DND-41 (cell line): Measurements from ENCODE around the gene TREX2.
A peak's percentile ranks its signal among the peaks of the same experiment; 100 is the strongest.

Experiments
- ATAC-seq: fragments of 200-7000 bp; cut with Tn5 transposase; 3 replicates; pipeline ENCODE4 v1.9.1; 2021; ENCODE audit warnings: low read depth; ENCODE audit not compliant: insufficient read depth
- DNase-seq: peaks from one replicate; pipeline ENCODE4 v3.0.0-alpha.2; 2020
- H2AFZ ChIP-seq: 2 replicates; pipeline ENCODE4 v1.6.0; 2012; ENCODE audit warnings: low read depth, low read length
- H3K27ac ChIP-seq: 2 replicates; pipeline ENCODE4 v1.5.1; 2012; ENCODE audit warnings: low read length, inconsistent platforms
- H3K27me3 ChIP-seq: fragments of 200-600 bp; sonication (generic); 2 replicates; pipeline ENCODE4 v1.6.0; 2012; ENCODE audit warnings: low read length, mild to moderate bottlenecking, inconsistent platforms; ENCODE audit not compliant: insufficient read depth, poor library complexity
- H3K36me3 ChIP-seq: 2 replicates; pipeline ENCODE4 v1.5.1; 2012; ENCODE audit warnings: low read length, inconsistent platforms; ENCODE audit not compliant: insufficient read depth
- H3K4me1 ChIP-seq: 2 replicates; pipeline ENCODE4 v1.5.1; 2012; ENCODE audit warnings: mild to moderate bottlenecking, low read length; ENCODE audit not compliant: insufficient read depth
- H3K4me2 ChIP-seq: 2 replicates; pipeline ENCODE4 v1.6.0; 2012; ENCODE audit warnings: mild to moderate bottlenecking, moderate library complexity, low read length, inconsistent platforms; ENCODE audit not compliant: insufficient read depth
- H3K4me3 ChIP-seq, 2 experiments: fragments of 200-600 bp in 1 of 2; shearing (Covaris generic) in 1 of 2; 2 replicates each; pipeline ENCODE4 v1.5.1; 2012 to 2016; ENCODE audit warnings: inconsistent platforms in 2 of 2, low read length in 2 of 2, mild to moderate bottlenecking in 2 of 2, low read depth in 1 of 2, moderate library complexity in 1 of 2
- H3K79me2 ChIP-seq: 2 replicates; pipeline ENCODE4 v1.6.0; 2012; ENCODE audit warnings: low read length, inconsistent platforms; ENCODE audit not compliant: insufficient read depth
- H3K9ac ChIP-seq: 2 replicates; pipeline ENCODE4 v1.6.0; 2012; ENCODE audit warnings: low read depth, mild to moderate bottlenecking, inconsistent platforms, low read length, moderate library complexity
- H3K9me3 ChIP-seq: 2 replicates; pipeline ENCODE4 v1.5.1; 2012; ENCODE audit warnings: low read length, moderate library complexity, mild to moderate bottlenecking, inconsistent platforms; ENCODE audit not compliant: insufficient read depth, severe bottlenecking
- H4K20me1 ChIP-seq: 2 replicates; pipeline ENCODE4 v1.6.0; 2012; ENCODE audit warnings: low read length; ENCODE audit not compliant: insufficient read depth
- EZH2 ChIP-seq: IDR thresholded peaks from 3 replicates; pipeline ENCODE4 v1.6.1; 2012; ENCODE audit warnings: borderline replicate concordance, low read depth, mild to moderate bottlenecking, moderate library complexity, low read length, inconsistent platforms; ENCODE audit not compliant: severe bottlenecking
- TF ChIP-seq, protein P1 (sequence below): IDR thresholded peaks from 2 replicates; pipeline ENCODE4 v1.5.1; 2012; ENCODE audit warnings: borderline replicate concordance, low read length, moderate library complexity, mild to moderate bottlenecking; ENCODE audit not compliant: poor library complexity, severe bottlenecking; ENCODE audit errors: extremely low read depth

The TREX2 gene, protein sequence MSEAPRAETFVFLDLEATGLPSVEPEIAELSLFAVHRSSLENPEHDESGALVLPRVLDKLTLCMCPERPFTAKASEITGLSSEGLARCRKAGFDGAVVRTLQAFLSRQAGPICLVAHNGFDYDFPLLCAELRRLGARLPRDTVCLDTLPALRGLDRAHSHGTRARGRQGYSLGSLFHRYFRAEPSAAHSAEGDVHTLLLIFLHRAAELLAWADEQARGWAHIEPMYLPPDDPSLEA

DNA sequence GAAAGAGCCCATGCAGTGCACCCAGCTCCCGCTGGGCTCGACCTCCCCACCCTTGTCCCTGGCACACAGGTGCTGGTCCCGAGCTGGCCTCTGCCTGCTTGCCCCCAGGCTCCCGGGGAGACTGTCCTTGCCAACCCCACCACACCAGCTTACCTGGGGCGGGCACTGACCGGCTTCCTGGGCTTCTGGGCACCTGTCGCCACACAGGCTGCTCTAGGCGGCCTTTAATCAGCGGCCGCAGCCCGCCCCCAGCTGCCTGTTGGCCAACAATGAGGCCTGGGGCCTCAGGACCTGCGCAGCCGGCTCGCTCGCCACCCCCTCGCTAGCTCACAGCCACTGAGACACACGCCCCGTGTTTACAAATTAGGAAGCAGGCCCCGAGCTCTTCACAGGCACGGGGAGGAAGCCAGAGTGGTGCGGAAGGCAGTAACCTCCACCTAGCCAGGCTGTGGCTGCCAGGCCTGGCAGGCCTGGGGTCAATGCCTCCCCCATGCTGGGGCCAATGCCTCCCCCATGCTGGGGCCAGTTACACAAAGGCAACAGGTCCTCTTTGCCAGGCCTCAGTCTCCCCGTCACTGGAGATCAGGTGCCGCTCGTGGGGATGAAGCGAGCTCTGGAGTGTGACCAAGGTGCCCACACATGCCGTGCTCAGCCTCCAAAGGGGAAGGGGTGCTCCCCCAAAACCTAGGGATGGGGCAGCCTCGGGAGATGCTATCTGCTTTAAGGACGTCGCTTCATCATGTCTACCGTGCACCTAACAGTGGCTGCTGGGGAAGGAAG is at the start of gene TREX2:
Gene TREX2, minus strand, starts transcription at position 201 of the 780 bp plus-strand sequence. CDS start 626 bp downstream, outside the sequence.
- DNase-seq: no peak
- H3K4me1 ChIP-seq: no peaks in the 10 kb centered on the region
- H3K27me3 ChIP-seq: no peaks in the 10 kb centered on the region
- TF ChIP-seq EZH2: no peak
- TF ChIP-seq, protein P1, sequence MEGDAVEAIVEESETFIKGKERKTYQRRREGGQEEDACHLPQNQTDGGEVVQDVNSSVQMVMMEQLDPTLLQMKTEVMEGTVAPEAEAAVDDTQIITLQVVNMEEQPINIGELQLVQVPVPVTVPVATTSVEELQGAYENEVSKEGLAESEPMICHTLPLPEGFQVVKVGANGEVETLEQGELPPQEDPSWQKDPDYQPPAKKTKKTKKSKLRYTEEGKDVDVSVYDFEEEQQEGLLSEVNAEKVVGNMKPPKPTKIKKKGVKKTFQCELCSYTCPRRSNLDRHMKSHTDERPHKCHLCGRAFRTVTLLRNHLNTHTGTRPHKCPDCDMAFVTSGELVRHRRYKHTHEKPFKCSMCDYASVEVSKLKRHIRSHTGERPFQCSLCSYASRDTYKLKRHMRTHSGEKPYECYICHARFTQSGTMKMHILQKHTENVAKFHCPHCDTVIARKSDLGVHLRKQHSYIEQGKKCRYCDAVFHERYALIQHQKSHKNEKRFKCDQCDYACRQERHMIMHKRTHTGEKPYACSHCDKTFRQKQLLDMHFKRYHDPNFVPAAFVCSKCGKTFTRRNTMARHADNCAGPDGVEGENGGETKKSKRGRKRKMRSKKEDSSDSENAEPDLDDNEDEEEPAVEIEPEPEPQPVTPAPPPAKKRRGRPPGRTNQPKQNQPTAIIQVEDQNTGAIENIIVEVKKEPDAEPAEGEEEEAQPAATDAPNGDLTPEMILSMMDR: no peak
- H3K9me3 ChIP-seq: no peaks in the 10 kb centered on the region
- no peak within 1 kb of the TSS for H3K4me2 ChIP-seq
- peaks cover 11% of the 10 kb centered on the region; the same call in 1 of the 2 replicates for H3K36me3 ChIP-seq
- no peak within 1 kb of the TSS for H3K9ac ChIP-seq
- H4K20me1 ChIP-seq: no peaks in the 10 kb centered on the region
- no peak within 1 kb of the TSS for H2AFZ ChIP-seq
- no peaks in the 10 kb centered on the region for H3K79me2 ChIP-seq
- ATAC-seq: 0 out of 3 replicates have a peak, but pooled peaks have one; percentile 6
- H3K27ac ChIP-seq: no peak within 1 kb of the TSS
- no peak within 1 kb of the TSS for H3K4me3 ChIP-seq

DNA sequence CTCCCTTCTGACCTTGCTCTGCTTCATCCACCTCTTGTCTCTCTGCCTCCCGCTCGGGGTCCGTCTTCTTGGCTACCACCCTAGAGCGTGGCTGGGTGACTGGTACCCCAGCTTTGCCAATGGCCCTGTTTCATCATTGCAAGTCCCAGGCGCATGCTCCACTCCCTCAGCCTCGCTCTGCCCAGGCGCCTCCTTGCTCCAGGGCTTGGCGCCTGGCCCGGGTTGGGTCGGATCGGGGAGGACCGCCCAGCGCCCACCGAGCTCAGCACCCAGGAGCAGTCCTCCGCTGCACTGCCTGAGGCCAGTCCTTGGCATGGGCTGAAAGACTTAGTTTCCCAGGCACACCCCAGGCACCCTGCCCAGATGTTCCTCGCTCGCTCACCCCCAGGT is 49.5 kb upstream of the TREX2 start:
- ATAC-seq (no peak), DNase-seq (no peak)
- Histone ChIP-seq H3K27ac (no peak overlapping the region), H3K9ac (no peak overlapping the region), H3K27me3 (no peaks in the 10 kb centered on the region), H3K4me3 (no peak overlapping the region), H3K9me3 (no peaks in the 10 kb centered on the region), H3K4me1 (no peaks in the 10 kb centered on the region), H3K36me3 (no peaks in the 10 kb centered on the region), H3K4me2 (no peak overlapping the region), H4K20me1 (no peaks in the 10 kb centered on the region), H3K79me2 (no peaks in the 10 kb centered on the region), H2AFZ (no peak overlapping the region)
- TF ChIP-seq, protein P1: no peak
- TF ChIP-seq EZH2: no peak

DNA sequence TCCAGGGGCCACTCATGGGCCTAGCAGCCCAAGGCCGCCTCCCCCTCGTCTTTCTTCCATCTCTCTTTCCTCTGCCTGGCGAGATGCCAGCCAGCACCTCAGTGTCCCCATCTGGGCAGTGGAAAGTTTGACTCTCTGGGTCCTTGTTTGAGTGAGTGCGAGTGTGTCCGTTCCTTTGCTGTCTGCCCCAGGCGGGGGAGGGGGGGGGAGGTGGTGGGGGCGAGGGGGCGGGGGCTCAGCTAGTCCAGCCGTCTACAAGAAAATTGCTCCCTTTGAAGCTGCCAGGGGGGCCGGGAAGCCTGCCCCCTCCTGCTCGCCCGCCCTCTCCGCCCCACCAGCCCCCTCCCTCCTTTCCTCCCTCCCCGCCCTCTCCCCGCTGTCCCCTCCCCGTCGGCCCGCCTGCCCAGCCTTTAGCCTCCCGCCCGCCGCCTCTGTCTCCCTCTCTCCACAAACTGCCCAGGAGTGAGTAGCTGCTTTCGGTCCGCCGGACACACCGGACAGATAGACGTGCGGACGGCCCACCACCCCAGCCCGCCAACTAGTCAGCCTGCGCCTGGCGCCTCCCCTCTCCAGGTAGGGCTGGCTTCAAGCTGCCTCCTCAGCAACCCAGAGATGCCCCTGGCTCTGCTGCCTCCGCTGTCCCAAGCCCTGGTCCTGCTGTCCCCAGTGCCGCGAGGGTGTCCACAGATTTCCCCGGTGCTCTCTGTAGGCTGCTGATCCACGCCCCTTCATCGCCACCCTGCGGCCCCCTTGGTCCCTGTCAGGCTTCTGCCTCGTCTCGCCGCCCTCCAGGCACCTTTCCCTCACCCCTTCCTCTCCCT is 48.9 kb upstream of the TREX2 start, which contains the start of gene BGN:
Gene BGN, plus strand, starts transcription at position 440 of the 821 bp plus-strand sequence. CDS start 9,652 bp downstream, outside the sequence.
- Histone ChIP-seq H3K9ac (no peak within 1 kb of the TSS), H3K4me1 (no peaks in the 10 kb centered on the region), H3K79me2 (no peaks in the 10 kb centered on the region), H3K9me3 (no peaks in the 10 kb centered on the region), H3K4me3 (no peak within 1 kb of the TSS), H2AFZ (no peak within 1 kb of the TSS), H4K20me1 (no peaks in the 10 kb centered on the region), H3K27me3 (no peaks in the 10 kb centered on the region), H3K27ac (no peak within 1 kb of the TSS), H3K36me3 (no peaks in the 10 kb centered on the region), H3K4me2 (no peak within 1 kb of the TSS)
- no peak for DNase-seq
- TF ChIP-seq, protein P1: no peak
- TF ChIP-seq EZH2: no peak
- no peak for ATAC-seq
